H1 (cell line): ENCODE measurements around the gene EEF1AKMT2.

Source experiments
- CTCF ChIP-seq, 3 experiments: IDR thresholded peaks; 1 replicate in 2 of 3; 2 replicates in 1 of 3; pipeline versions ENCODE4 v1.5.1 to v1.6.1; 2011; ENCODE audit warnings: low read length in 3 of 3, mild to moderate bottlenecking in 3 of 3, inconsistent platforms in 2 of 3, low read depth in 1 of 3, moderate library complexity in 1 of 3; ENCODE audit not compliant: insufficient read depth in 1 of 3; ENCODE audit errors: control extremely low read depth in 1 of 3
- EGR1 ChIP-seq: IDR thresholded peaks from 2 replicates; pipeline ENCODE4 v1.6.1; 2011; ENCODE audit warnings: low read depth, low read length, borderline replicate concordance
- POLR2A ChIP-seq, 2 experiments: IDR thresholded peaks; 1 replicate in 1 of 2; 2 replicates in 1 of 2; pipeline ENCODE4 v1.6.1; 2011; ENCODE audit warnings: low read depth in 2 of 2, low read length in 2 of 2, mild to moderate bottlenecking in 2 of 2; ENCODE audit errors: control extremely low read depth in 1 of 2
- POLR2AphosphoS5 ChIP-seq: IDR thresholded peaks from 2 replicates; pipeline ENCODE4 v1.6.1; 2011; ENCODE audit warnings: low read depth, low read length
- RAD21 ChIP-seq, 2 experiments: IDR thresholded peaks in 1 of 2; conservative IDR thresholded peaks in 1 of 2; 2 replicates each; pipeline ENCODE4 v1.6.1; 2011; ENCODE audit warnings: low read depth in 2 of 2, low read length in 2 of 2, improper control_type of control experiment in 1 of 2, inconsistent platforms in 1 of 2, mild to moderate bottlenecking in 1 of 2, moderate library complexity in 1 of 2
- SUZ12 ChIP-seq: fragments of 200-600 bp; sonication (generic); IDR thresholded peaks from 2 replicates; pipeline ENCODE4 v1.6.1; 2012; ENCODE audit warnings: mild to moderate bottlenecking, inconsistent platforms, low read length, moderate library complexity, mixed read lengths

GRCh38 chr10:124730790-124731189, 60.9 kb downstream of the EEF1AKMT2 start:
- TF ChIP-seq EGR1, result no peak
- TF ChIP-seq CTCF (IDR thresholded peaks at IDR 0.05; ENCODE audit: control extremely low read depth in 1 of 3, insufficient read depth in 1 of 3, low read depth in 1 of 3, low read length in 3 of 3), result no peak
- no peak for TF ChIP-seq RAD21 (IDR thresholded peaks at IDR 0.05 in 1 of 2, conservative IDR thresholded peaks at IDR 0.05 in 1 of 2; ENCODE audit: low read depth in 2 of 2, low read length in 2 of 2)
- no peak for TF ChIP-seq POLR2A (IDR thresholded peaks at IDR 0.05; ENCODE audit: control extremely low read depth in 1 of 2, low read depth in 2 of 2, low read length in 2 of 2)
- no peak for TF ChIP-seq POLR2AphosphoS5
- TF ChIP-seq SUZ12, result no peak
